SK-N-MC (cell line): ENCODE measurements around the gene TOR1B.

Experiments used
- DNase-seq: peaks from one replicate; pipeline ENCODE4 v3.0.0-alpha.2; 2011; ENCODE audit warnings: low read depth, low spot score
- H3K27ac ChIP-seq: fragments of 200-600 bp; sonication (generic); 2 replicates; pipeline ENCODE4 v1.5.1; 2016; ENCODE audit warnings: mixed run types
- H3K36me3 ChIP-seq: fragments of 200-600 bp; sonication (generic); 2 replicates; pipeline ENCODE4 v1.6.1; 2017; ENCODE audit warnings: antibody characterized with exemption, low read length, mixed read lengths; ENCODE audit not compliant: insufficient read depth
- H3K4me3 ChIP-seq: fragments of 200-600 bp; sonication (generic); 2 replicates; pipeline ENCODE4 v1.5.1; 2016
- H3K9ac ChIP-seq: fragments of 200-600 bp; sonication (generic); 2 replicates; pipeline ENCODE4 v1.8.0; 2017; ENCODE audit warnings: mixed run types, mixed read lengths; ENCODE audit not compliant: insufficient read length
- H3K9me3 ChIP-seq: fragments of 200-600 bp; sonication (generic); 2 replicates; pipeline ENCODE4 v1.6.1; 2017; ENCODE audit warnings: low read depth, mild to moderate bottlenecking, antibody characterized with exemption, low read length, moderate library complexity, mixed read lengths
- EZH2 ChIP-seq: fragments of 200-600 bp; sonication (generic); IDR thresholded peaks from one replicate; pipeline ENCODE4 v1.6.1; 2017; ENCODE audit warnings: antibody characterized with exemption
- FOXP2 ChIP-seq: optimal IDR thresholded peaks from 2 replicates; pipeline ENCODE3; 2011; ENCODE audit warnings: mild to moderate bottlenecking, moderate library complexity; ENCODE audit not compliant: insufficient read depth; ENCODE audit errors: extremely low read length, control extremely low read depth
- POLR2AphosphoS5 ChIP-seq: IDR thresholded peaks from 2 replicates; pipeline ENCODE4 v1.6.1; 2012; ENCODE audit warnings: mild to moderate bottlenecking, low read depth, low read length, borderline replicate concordance

The TOR1B gene

GRCh38 chr9:129803676-129804060 lies 684 bp downstream of the TOR1B start:
- no peak for DNase-seq
- Histone ChIP-seq H3K27ac (no peak overlapping the region), H3K36me3 (peaks cover 32% of the 10 kb centered on the region), H3K9ac (peak overlapping the region; percentile 83), H3K4me3 (peak overlapping the region; percentile 97), H3K9me3 (no peaks in the 10 kb centered on the region)
- TF ChIP-seq EZH2 (no peak), FOXP2 (no peak), POLR2AphosphoS5 (no peak)

- no peak for DNase-seq
- H3K27ac ChIP-seq = no peak overlapping the region
Measured at GRCh38 chr9:129806061-129806460, 3.1 kb downstream of the TOR1B start.

GRCh38 chr9:129809346-129809745 lies 6.4 kb downstream of the TOR1B start:
- no peak for TF ChIP-seq FOXP2
- no peak; the same call in 1 of the 2 replicates for TF ChIP-seq POLR2AphosphoS5
- no peak for TF ChIP-seq EZH2
- peaks cover 50% of the 10 kb centered on the region for H3K36me3 ChIP-seq
- H3K9ac ChIP-seq = no peak overlapping the region
- 0 out of 2 replicates have a peak overlapping the region, but pooled peaks have one; percentile 38 for H3K27ac ChIP-seq
- no peak for DNase-seq
- no peak overlapping the region for H3K4me3 ChIP-seq
- no peaks in the 10 kb centered on the region for H3K9me3 ChIP-seq

More at GRCh38 chr9:129806061-129806460, 3.1 kb downstream of the TOR1B start:
- Histone ChIP-seq H3K4me3 (no peak overlapping the region), H3K9me3 (no peaks in the 10 kb centered on the region), H3K9ac (no peak overlapping the region), H3K36me3 (peaks cover 51% of the 10 kb centered on the region)
- no peak for TF ChIP-seq POLR2AphosphoS5
- no peak for TF ChIP-seq EZH2
- no peak for TF ChIP-seq FOXP2

GRCh38 chr9:129810116-129810515 lies 7.1 kb downstream of the TOR1B start:
- no peak overlapping the region for H3K9ac ChIP-seq
- peaks cover 48% of the 10 kb centered on the region for H3K36me3 ChIP-seq
- DNase-seq = no peak
- H3K9me3 ChIP-seq = no peaks in the 10 kb centered on the region
- H3K27ac ChIP-seq = no peak overlapping the region
- H3K4me3 ChIP-seq = no peak overlapping the region
- TF ChIP-seq POLR2AphosphoS5 (0 out of 2 replicates have a peak, but pooled peaks have one; percentile 10), EZH2 (no peak)

GRCh38 chr9:129810788-129811187 lies 7.8 kb downstream of the TOR1B start:
- DNase-seq = no peak
- peaks cover 42% of the 10 kb centered on the region for H3K36me3 ChIP-seq
- no peak overlapping the region for H3K4me3 ChIP-seq
- H3K27ac ChIP-seq = peak overlapping the region; percentile 42; the same call in 1 of the 2 replicates
- H3K9me3 ChIP-seq = no peaks in the 10 kb centered on the region
- no peak overlapping the region for H3K9ac ChIP-seq
- TF ChIP-seq EZH2 (no peak), POLR2AphosphoS5 (no peak), FOXP2 (no peak)

- TF ChIP-seq EZH2 (no peak), FOXP2 (no peak), POLR2AphosphoS5 (no peak)
- Histone ChIP-seq H3K9me3 (no peaks in the 10 kb centered on the region), H3K9ac (no peak overlapping the region), H3K36me3 (peaks cover 39% of the 10 kb centered on the region; the same call in 1 of the 2 replicates), H3K27ac (no peak overlapping the region), H3K4me3 (no peak overlapping the region)
- no peak for DNase-seq
Measured at GRCh38 chr9:129811967-129812363, 9.0 kb downstream of the TOR1B start.

- Histone ChIP-seq H3K9ac (no peak overlapping the region), H3K36me3 (peaks cover 37% of the 10 kb centered on the region; the same call in 1 of the 2 replicates), H3K9me3 (no peaks in the 10 kb centered on the region), H3K4me3 (no peak overlapping the region), H3K27ac (no peak overlapping the region)
- no peak for DNase-seq
- no peak for TF ChIP-seq FOXP2
- TF ChIP-seq EZH2 = no peak
- TF ChIP-seq POLR2AphosphoS5 = no peak
Measured at GRCh38 chr9:129812385-129812784, 9.4 kb downstream of the TOR1B start.

GRCh38 chr9:129813661-129814060 lies 10.7 kb downstream of the TOR1B start:
- Histone ChIP-seq H3K27ac (no peak overlapping the region), H3K9ac (no peak overlapping the region), H3K36me3 (peaks cover 41% of the 10 kb centered on the region), H3K9me3 (no peaks in the 10 kb centered on the region), H3K4me3 (no peak overlapping the region)
- no peak for DNase-seq
- TF ChIP-seq EZH2 (no peak), FOXP2 (no peak), POLR2AphosphoS5 (no peak)

GRCh38 chr9:129814432-129815223 lies 11.6 kb downstream of the TOR1B start:
- Histone ChIP-seq H3K9me3 (no peaks in the 10 kb centered on the region), H3K9ac (no peak overlapping the region), H3K27ac (no peak overlapping the region), H3K36me3 (peaks cover 39% of the 10 kb centered on the region), H3K4me3 (no peak overlapping the region)
- DNase-seq = no peak
- TF ChIP-seq POLR2AphosphoS5 (no peak; the same call in 1 of the 2 replicates), EZH2 (no peak), FOXP2 (no peak)
